HepG2 (cell line): ENCODE results near the gene CST3. TPM values are rescaled to one million over a fixed set of nuclear protein-coding genes. Genes with fewer than 3 reads are reported as not detected.

Experiments used
- DMAP1 ChIP-seq: IDR thresholded peaks from 2 replicates; pipeline ENCODE4 v1.6.1; 2016
- MTA1 ChIP-seq: sonication (generic); formaldehyde crosslinking; IDR thresholded peaks from 2 replicates; pipeline ENCODE4 v1.4.0; 2020; ENCODE audit warnings: missing genetic modification reagents, mild to moderate bottlenecking, borderline replicate concordance
- ZNF274 ChIP-seq: sonication (generic); formaldehyde crosslinking; IDR thresholded peaks from 2 replicates; pipeline ENCODE4 v1.5.1; 2020; ENCODE audit warnings: mild to moderate bottlenecking, missing genetic modification reagents
- ZNF567 ChIP-seq: sonication (generic); formaldehyde crosslinking; IDR thresholded peaks from 2 replicates; pipeline ENCODE4 v1.8.1; 2023; ENCODE audit warnings: mild to moderate bottlenecking, missing genetic modification reagents, borderline replicate concordance
- polyA plus RNA-seq, 8 experiments: library from polyadenylated mRNA; depleted of rRNA in 3 of 8; stranded (reverse) in 7 of 8; unstranded in 1 of 8; fragments of >200 nt; fragmentation: Illumina TruSeq in 4 of 8; extraction: Trizol in 4 of 8; gene quantifications; 2 replicates each; pipeline versions ENCODE4 v1.2.1 to v1.2.3, GENCODE V29; 2011 to 2016; ENCODE audit warnings: low read depth in 4 of 8, missing spikeins in 1 of 8, mixed read lengths in 1 of 8; ENCODE audit not compliant: insufficient read depth in 1 of 8
- total RNA-seq, 5 experiments: library from RNA; depleted of rRNA; stranded (reverse); fragments of >200 nt; fragmentation: Illumina TruSeq; extraction: Trizol; gene quantifications; 2 replicates each; pipeline ENCODE4 v1.2.3, GENCODE V29; 2016; ENCODE audit warnings: low read depth in 1 of 5
- TF ChIP-seq, protein P1 (sequence below): sonication (generic); formaldehyde crosslinking; IDR thresholded peaks from 2 replicates; pipeline ENCODE4 v1.8.0; 2022; ENCODE audit warnings: mild to moderate bottlenecking, missing genetic modification reagents; ENCODE audit not compliant: insufficient replicate concordance
- TF ChIP-seq, protein P2 (sequence below), 2 experiments: fragments of 450-650 bp in 1 of 2; sonication (generic) in 1 of 2; formaldehyde crosslinking in 1 of 2; IDR thresholded peaks; 2 replicates each; pipeline versions ENCODE4 v1.6.1 to v1.8.0; 2016 to 2022; ENCODE audit warnings: antibody characterized with exemption in 1 of 2, mild to moderate bottlenecking in 1 of 2, missing genetic modification reagents in 1 of 2
- TF ChIP-seq, protein P3 (sequence below): IDR thresholded peaks from 2 replicates; pipeline ENCODE4 v1.4.0; 2020; ENCODE audit warnings: mild to moderate bottlenecking, missing genetic modification reagents
- TF ChIP-seq, protein P4 (sequence below): fragments of 450-650 bp; IDR thresholded peaks from 2 replicates; pipeline ENCODE4 v1.6.1; 2017

Gene CST3
- total and polyA plus RNA-seq, 2 of the 13 experiments (the other 11 are each of a cell fraction or from before 2014, with no cell fraction given) = 690 to 1,005 TPM

DNA sequence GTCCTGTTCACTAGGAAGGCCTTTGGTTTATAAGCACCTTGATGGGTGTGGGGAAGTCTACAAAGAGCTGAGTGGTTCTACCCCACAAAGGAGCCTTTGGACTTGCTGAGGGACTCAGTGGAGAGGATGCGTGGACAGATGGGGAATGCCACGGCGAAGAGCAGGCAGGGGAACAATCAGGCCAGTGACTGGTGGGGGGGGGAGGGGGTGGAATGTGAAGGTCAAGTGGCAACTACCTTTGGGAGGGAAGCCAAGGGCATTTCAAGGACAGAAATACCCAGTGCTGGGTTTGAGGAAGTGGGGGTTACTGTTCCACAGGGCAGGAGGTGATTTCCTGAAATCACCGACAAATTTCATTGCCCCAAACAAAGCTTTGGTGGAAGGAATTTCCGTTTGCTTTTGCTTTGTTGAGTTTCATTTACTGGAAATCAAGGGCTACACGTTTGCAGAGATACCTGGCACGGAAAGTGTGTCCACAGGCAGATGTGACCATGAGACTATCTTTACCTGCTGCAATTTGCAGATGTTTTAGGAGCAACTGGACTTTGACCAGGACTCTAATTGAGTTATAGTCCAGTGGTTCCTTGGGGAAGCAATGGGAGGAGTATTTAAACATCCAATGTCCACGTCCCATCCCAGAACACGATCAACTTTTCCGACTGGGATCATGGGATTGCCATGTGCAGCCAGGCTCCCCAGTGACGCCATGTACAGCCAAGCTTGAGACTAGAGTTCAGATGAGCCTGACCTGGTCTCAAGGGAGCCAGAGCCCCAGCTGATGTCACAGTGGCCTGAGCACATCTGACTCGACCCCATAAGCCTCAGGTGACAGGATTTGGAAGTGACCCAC is 8.0 kb downstream of the CST3 start (continued):
- TF ChIP-seq, protein P1, sequence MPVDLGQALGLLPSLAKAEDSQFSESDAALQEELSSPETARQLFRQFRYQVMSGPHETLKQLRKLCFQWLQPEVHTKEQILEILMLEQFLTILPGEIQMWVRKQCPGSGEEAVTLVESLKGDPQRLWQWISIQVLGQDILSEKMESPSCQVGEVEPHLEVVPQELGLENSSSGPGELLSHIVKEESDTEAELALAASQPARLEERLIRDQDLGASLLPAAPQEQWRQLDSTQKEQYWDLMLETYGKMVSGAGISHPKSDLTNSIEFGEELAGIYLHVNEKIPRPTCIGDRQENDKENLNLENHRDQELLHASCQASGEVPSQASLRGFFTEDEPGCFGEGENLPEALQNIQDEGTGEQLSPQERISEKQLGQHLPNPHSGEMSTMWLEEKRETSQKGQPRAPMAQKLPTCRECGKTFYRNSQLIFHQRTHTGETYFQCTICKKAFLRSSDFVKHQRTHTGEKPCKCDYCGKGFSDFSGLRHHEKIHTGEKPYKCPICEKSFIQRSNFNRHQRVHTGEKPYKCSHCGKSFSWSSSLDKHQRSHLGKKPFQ (CRISPR knock-in tag) = no peak
- TF ChIP-seq, protein P2, sequence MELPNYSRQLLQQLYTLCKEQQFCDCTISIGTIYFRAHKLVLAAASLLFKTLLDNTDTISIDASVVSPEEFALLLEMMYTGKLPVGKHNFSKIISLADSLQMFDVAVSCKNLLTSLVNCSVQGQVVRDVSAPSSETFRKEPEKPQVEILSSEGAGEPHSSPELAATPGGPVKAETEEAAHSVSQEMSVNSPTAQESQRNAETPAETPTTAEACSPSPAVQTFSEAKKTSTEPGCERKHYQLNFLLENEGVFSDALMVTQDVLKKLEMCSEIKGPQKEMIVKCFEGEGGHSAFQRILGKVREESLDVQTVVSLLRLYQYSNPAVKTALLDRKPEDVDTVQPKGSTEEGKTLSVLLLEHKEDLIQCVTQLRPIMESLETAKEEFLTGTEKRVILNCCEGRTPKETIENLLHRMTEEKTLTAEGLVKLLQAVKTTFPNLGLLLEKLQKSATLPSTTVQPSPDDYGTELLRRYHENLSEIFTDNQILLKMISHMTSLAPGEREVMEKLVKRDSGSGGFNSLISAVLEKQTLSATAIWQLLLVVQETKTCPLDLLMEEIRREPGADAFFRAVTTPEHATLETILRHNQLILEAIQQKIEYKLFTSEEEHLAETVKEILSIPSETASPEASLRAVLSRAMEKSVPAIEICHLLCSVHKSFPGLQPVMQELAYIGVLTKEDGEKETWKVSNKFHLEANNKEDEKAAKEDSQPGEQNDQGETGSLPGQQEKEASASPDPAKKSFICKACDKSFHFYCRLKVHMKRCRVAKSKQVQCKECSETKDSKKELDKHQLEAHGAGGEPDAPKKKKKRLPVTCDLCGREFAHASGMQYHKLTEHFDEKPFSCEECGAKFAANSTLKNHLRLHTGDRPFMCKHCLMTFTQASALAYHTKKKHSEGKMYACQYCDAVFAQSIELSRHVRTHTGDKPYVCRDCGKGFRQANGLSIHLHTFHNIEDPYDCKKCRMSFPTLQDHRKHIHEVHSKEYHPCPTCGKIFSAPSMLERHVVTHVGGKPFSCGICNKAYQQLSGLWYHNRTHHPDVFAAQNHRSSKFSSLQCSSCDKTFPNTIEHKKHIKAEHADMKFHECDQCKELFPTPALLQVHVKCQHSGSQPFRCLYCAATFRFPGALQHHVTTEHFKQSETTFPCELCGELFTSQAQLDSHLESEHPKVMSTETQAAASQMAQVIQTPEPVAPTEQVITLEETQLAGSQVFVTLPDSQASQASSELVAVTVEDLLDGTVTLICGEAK (IDR thresholded peaks at IDR 0.05) = no peak
- TF ChIP-seq, protein P2 (CRISPR knock-in tag; IDR thresholded peaks at IDR 0.05) = peak; percentile 75; the same call in 1 of the 2 replicates
- TF ChIP-seq ZNF274 (CRISPR knock-in tag) (peak; percentile 27; the same call in 1 of the 2 replicates), ZNF567 (CRISPR knock-in tag) (no peak), MTA1 (CRISPR knock-in tag) (no peak), DMAP1 (CRISPR knock-in tag) (peak; percentile 69; the same call in 1 of the 2 replicates)
- TF ChIP-seq, protein P3, sequence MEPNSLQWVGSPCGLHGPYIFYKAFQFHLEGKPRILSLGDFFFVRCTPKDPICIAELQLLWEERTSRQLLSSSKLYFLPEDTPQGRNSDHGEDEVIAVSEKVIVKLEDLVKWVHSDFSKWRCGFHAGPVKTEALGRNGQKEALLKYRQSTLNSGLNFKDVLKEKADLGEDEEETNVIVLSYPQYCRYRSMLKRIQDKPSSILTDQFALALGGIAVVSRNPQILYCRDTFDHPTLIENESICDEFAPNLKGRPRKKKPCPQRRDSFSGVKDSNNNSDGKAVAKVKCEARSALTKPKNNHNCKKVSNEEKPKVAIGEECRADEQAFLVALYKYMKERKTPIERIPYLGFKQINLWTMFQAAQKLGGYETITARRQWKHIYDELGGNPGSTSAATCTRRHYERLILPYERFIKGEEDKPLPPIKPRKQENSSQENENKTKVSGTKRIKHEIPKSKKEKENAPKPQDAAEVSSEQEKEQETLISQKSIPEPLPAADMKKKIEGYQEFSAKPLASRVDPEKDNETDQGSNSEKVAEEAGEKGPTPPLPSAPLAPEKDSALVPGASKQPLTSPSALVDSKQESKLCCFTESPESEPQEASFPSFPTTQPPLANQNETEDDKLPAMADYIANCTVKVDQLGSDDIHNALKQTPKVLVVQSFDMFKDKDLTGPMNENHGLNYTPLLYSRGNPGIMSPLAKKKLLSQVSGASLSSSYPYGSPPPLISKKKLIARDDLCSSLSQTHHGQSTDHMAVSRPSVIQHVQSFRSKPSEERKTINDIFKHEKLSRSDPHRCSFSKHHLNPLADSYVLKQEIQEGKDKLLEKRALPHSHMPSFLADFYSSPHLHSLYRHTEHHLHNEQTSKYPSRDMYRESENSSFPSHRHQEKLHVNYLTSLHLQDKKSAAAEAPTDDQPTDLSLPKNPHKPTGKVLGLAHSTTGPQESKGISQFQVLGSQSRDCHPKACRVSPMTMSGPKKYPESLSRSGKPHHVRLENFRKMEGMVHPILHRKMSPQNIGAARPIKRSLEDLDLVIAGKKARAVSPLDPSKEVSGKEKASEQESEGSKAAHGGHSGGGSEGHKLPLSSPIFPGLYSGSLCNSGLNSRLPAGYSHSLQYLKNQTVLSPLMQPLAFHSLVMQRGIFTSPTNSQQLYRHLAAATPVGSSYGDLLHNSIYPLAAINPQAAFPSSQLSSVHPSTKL (CRISPR knock-in tag) = peak; percentile 64
- TF ChIP-seq, protein P4, sequence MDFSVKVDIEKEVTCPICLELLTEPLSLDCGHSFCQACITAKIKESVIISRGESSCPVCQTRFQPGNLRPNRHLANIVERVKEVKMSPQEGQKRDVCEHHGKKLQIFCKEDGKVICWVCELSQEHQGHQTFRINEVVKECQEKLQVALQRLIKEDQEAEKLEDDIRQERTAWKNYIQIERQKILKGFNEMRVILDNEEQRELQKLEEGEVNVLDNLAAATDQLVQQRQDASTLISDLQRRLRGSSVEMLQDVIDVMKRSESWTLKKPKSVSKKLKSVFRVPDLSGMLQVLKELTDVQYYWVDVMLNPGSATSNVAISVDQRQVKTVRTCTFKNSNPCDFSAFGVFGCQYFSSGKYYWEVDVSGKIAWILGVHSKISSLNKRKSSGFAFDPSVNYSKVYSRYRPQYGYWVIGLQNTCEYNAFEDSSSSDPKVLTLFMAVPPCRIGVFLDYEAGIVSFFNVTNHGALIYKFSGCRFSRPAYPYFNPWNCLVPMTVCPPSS = no peak
